ENCODE measurements around the gene AQR. TPM values are rescaled to one million over a fixed set of nuclear protein-coding genes. Genes with fewer than 3 reads are reported as not detected.

The AQR gene
- total and polyA plus RNA-seq, 10 of the 15 experiments (the other 5 are each of a cell fraction or from before 2014, with no cell fraction given) = 18.2 to 53.5 (median 32.6) TPM

DNA sequence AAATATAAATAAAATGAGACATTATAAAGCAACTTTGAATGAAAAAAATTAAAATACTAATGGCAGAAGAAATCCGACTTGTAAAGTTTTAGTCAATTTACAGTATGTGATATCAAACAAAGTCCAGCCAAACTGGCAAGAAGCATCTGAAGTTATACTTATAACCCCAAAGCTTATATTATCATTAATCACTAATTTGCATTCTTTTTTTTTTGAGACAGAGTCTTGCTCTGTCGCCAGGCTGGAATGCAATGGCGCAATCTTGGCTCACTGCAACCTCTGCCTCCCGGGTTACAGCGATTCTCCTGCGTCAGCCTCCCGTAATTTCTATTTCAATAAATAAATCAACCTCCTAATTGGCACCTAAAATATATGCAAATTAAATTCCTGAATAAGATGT, 80.1 kb downstream of the AQR start (continued):
- TF ChIP-seq JUND (IDR thresholded peaks at IDR 0.05; ENCODE audit: low read depth, low read length) = no peak

DNA sequence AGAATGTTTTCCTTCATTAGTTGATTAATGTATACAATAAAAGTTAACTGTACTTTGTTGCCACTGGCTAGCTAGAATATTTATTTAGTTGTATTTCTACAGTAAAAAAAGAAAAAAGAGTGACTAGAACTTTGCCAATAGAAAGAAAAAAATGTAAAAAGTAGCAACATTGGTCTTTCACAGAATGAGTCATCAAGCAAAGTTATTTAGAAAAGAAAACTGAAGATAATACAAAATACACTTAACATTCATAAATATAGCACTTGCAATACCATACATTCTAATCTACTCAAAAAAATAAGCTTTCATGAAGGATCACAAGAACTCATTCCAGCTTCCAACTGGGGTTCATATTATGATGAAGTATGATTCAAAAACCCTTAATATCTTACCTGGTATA, 83.4 kb downstream of the AQR start:
- no peaks in the 10 kb centered on the region for H3K4me1 ChIP-seq (ENCODE audit: control insufficient read depth, insufficient read depth, low read length)
- H3K27ac ChIP-seq (ENCODE audit: control insufficient read depth, insufficient read depth) = no peak overlapping the region
- SMC1A ChIA-PET (ENCODE audit: uncharacterized antibody, unreplicated experiment) = interaction anchor here (0.9 to 1.4 kb wide), 2 partner anchors 15 to 176 kb away, joined by 3 read pairs; no protein-coding TSS in a partner anchor
- no peak for DNase-seq (ENCODE audit: low read depth, low spot score)
- H3K9me3 ChIP-seq (replicated peaks; ENCODE audit: control insufficient read depth, insufficient read depth, low read length) = no peaks in the 10 kb centered on the region
- peak; percentile 7 for FAIRE-seq
- H3K36me3 ChIP-seq (ENCODE audit: control insufficient read depth in 2 of 2, insufficient read depth in 2 of 2, low read length in 1 of 2) = peaks cover 0 to 19% of the 10 kb centered on the region in 2 experiments; a peak in 2 of 4 replicates
- no peak overlapping the region for H2AFZ ChIP-seq (ENCODE audit: control insufficient read depth, low read depth, low read length)
- H3K27me3 ChIP-seq (replicated peaks in 1 of 2; ENCODE audit: control insufficient read depth in 2 of 2, insufficient read depth in 2 of 2, low read length in 1 of 2) = no peaks in the 10 kb centered on the region
- TF ChIP-seq JUNB (IDR thresholded peaks at IDR 0.05) (0 out of 2 replicates have a peak, but pooled peaks have one; percentile 18), SMAD5 (IDR thresholded peaks at IDR 0.05; ENCODE audit: low read depth) (no peak)
- H4K20me1 ChIP-seq (ENCODE audit: control insufficient read depth, insufficient read depth) = no peaks in the 10 kb centered on the region
- ATAC-seq = no peak
- H3K4me2 ChIP-seq (ENCODE audit: control insufficient read depth, insufficient read depth) = no peak overlapping the region
- in situ Hi-C loops (cut with MboI) = no loop called here
- RAD21 ChIA-PET (ENCODE audit: unreplicated experiment) = interaction anchor here (1.1 kb wide), 1 partner anchor 33 kb away, joined by 4 read pairs; no protein-coding TSS in a partner anchor
- H3K79me2 ChIP-seq (ENCODE audit: control insufficient read depth, insufficient read depth, low read length) = no peaks in the 10 kb centered on the region
- POLR2A ChIA-PET = no interaction called here
- no peak overlapping the region for H3K9ac ChIP-seq (ENCODE audit: control insufficient read depth, insufficient read depth, low read length)
- no TSS peak for BruUV-seq (replicated peaks)
- H3K4me3 ChIP-seq = no peak overlapping the region
- intact Hi-C loops (cut with micrococcal nuclease; ENCODE audit: unreplicated experiment) = no loop called here
- CTCF ChIA-PET = interaction anchor here (0.6 to 1.2 kb wide), 2 partner anchors 11 to 847 kb away, joined by 3 to 5 read pairs; no protein-coding TSS in a partner anchor

DNA sequence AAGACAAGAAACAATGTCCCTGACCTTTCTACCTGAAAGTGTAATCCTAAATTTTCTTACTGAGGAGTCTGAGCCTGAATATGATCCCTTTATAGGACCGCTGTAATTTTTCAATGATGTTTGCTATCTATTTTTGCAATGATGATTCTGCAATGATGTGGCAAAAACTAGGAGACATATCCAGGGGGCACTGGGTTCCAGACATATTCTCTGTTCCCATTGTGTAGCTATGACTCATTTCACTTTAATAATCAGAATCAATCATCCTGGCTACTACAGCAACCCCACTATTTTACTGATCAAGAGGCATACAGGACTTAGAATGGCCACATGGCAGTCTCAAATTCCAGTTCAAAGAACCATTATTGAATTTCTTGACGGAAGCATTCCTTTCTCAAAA, 85.9 kb downstream of the AQR start:
- Histone ChIP-seq H3K4me2 (ENCODE audit: control insufficient read depth, insufficient read depth) (no peak overlapping the region), H3K9me3 (replicated peaks; ENCODE audit: control insufficient read depth, insufficient read depth, low read length) (no peaks in the 10 kb centered on the region), H3K4me1 (ENCODE audit: control insufficient read depth, insufficient read depth, low read length) (no peaks in the 10 kb centered on the region), H4K20me1 (ENCODE audit: control insufficient read depth, insufficient read depth) (no peaks in the 10 kb centered on the region), H2AFZ (ENCODE audit: control insufficient read depth, low read depth, low read length) (no peak overlapping the region), H3K9ac (ENCODE audit: control insufficient read depth, insufficient read depth, low read length) (no peak overlapping the region), H3K27ac (ENCODE audit: control insufficient read depth, insufficient read depth) (no peak overlapping the region), H3K79me2 (ENCODE audit: control insufficient read depth, insufficient read depth, low read length) (no peaks in the 10 kb centered on the region), H3K27me3 (replicated peaks in 1 of 2; ENCODE audit: control insufficient read depth in 2 of 2, insufficient read depth in 2 of 2, low read length in 1 of 2) (no peaks in the 10 kb centered on the region), H3K36me3 (ENCODE audit: control insufficient read depth in 2 of 2, insufficient read depth in 2 of 2, low read length in 1 of 2) (peaks cover 0 to 17% of the 10 kb centered on the region in 2 experiments; a peak in 3 of 4 replicates), H3K4me3 (no peak overlapping the region)
- RAD21 ChIA-PET (ENCODE audit: unreplicated experiment) = no interaction called here
- intact Hi-C loops (cut with micrococcal nuclease; ENCODE audit: unreplicated experiment) (no loop called here), in situ Hi-C loops (cut with MboI) (no loop called here)
- TF ChIP-seq JUNB (IDR thresholded peaks at IDR 0.05) = no peak
- TF ChIP-seq MYC (IDR thresholded peaks at IDR 0.05; ENCODE audit: insufficient read depth, insufficient read length, insufficient replicate concordance, low read length, severe bottlenecking) = no peak
- TF ChIP-seq SIN3A (IDR thresholded peaks at IDR 0.05; ENCODE audit: low read depth, low read length) = no peak
- TF ChIP-seq YBX1 (IDR thresholded peaks at IDR 0.05) = no peak
- no peak for TF ChIP-seq NBN (IDR thresholded peaks at IDR 0.05)
- no peak for TF ChIP-seq CBX5 (IDR thresholded peaks at IDR 0.05; ENCODE audit: low read depth)
- no peak for TF ChIP-seq TCF3 (IDR thresholded peaks at IDR 0.05; ENCODE audit: borderline replicate concordance, insufficient read depth, low read depth, low read length)
- TF ChIP-seq SIX5 (IDR thresholded peaks at IDR 0.05; ENCODE audit: low read depth, low read length, severe bottlenecking) = no peak
- TF ChIP-seq SUZ12 (IDR thresholded peaks at IDR 0.05; ENCODE audit: unreplicated experiment) = no peak
- no peak for TF ChIP-seq NRF1 (conservative IDR thresholded peaks at IDR 0.05; ENCODE audit: low read depth, low read length)
- TF ChIP-seq, protein P1, sequence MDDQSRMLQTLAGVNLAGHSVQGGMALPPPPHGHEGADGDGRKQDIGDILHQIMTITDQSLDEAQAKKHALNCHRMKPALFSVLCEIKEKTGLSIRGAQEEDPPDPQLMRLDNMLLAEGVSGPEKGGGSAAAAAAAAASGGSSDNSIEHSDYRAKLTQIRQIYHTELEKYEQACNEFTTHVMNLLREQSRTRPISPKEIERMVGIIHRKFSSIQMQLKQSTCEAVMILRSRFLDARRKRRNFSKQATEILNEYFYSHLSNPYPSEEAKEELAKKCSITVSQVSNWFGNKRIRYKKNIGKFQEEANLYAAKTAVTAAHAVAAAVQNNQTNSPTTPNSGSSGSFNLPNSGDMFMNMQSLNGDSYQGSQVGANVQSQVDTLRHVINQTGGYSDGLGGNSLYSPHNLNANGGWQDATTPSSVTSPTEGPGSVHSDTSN (IDR thresholded peaks at IDR 0.05; ENCODE audit: insufficient replicate concordance, low read depth, low read length) = no peak
- SMC1A ChIA-PET (ENCODE audit: uncharacterized antibody, unreplicated experiment) = no interaction called here
- DNase-seq (ENCODE audit: low read depth, low spot score) = no peak
- POLR2A ChIA-PET = no interaction called here
- FAIRE-seq = no peak
- CTCF ChIA-PET = no interaction called here
- WGBS (ENCODE audit: insufficient coverage, insufficient replicate concordance, low lambda C conversion rate, missing lambda C conversion rate) = 100% methylated on average over 2 of the region's 2 CpGs
- BruUV-seq (replicated peaks) = no TSS peak
- ATAC-seq = no peak

Measured in GM12878 (cell line).